GM21619 (cell line): ENCODE results near the gene TSPYL1.
A peak's percentile ranks its signal among the peaks of the same experiment; 100 is the strongest.
"Not testable (repeated sequence)": the region's sequence is repeated elsewhere in the genome, so short reads cannot be mapped to it uniquely, and the experiment has no call there.

Experiments
- ATAC-seq: cut with Tn5 transposase; IDR thresholded peaks from one replicate; pipeline ENCODE4 v1.9.1; 2021; ENCODE audit not compliant: unreplicated experiment

The TSPYL1 gene

GRCh38 chr6:116298973-116299372 lies 19.2 kb upstream of the TSPYL1 start:
- peak; percentile 74 for ATAC-seq

- no peak for ATAC-seq
Observed at GRCh38 chr6:116298273-116298672, 18.5 kb upstream of the TSPYL1 start.

GRCh38 chr6:116292553-116292952 lies 12.8 kb upstream of the TSPYL1 start:
- no peak for ATAC-seq

GRCh38 chr6:116291701-116292396 lies 12.1 kb upstream of the TSPYL1 start:
- ATAC-seq, result no peak

- no peak for ATAC-seq
Observed at GRCh38 chr6:116290799-116291198, 11.1 kb upstream of the TSPYL1 start.

GRCh38 chr6:116289876-116290275 lies 10.1 kb upstream of the TSPYL1 start:
- no peak for ATAC-seq

GRCh38 chr6:116287689-116288282 lies 8.1 kb upstream of the TSPYL1 start:
- peak; percentile 78 for ATAC-seq

- ATAC-seq, result no peak
Observed at GRCh38 chr6:116286773-116287358, 7.1 kb upstream of the TSPYL1 start.

GRCh38 chr6:116284984-116285383 lies 5.3 kb upstream of the TSPYL1 start:
- not testable (repeated sequence) for ATAC-seq

GRCh38 chr6:116283191-116283590 lies 3.5 kb upstream of the TSPYL1 start:
- no peak for ATAC-seq

GRCh38 chr6:116282698-116283097 lies 3.0 kb upstream of the TSPYL1 start:
- no peak for ATAC-seq

- no peak for ATAC-seq
Observed at GRCh38 chr6:116280933-116281316, 1.2 kb upstream of the TSPYL1 start.

GRCh38 chr6:116280161-116280932 lies 617 bp upstream of the TSPYL1 start:
- no peak for ATAC-seq

- peak; percentile 0 for ATAC-seq
Observed at GRCh38 chr6:116278854-116279231, 887 bp downstream of the TSPYL1 start.

GRCh38 chr6:116278481-116278829 lies 1.3 kb downstream of the TSPYL1 start:
- no peak for ATAC-seq

- no peak for ATAC-seq
Observed at GRCh38 chr6:116277124-116277523, 2.6 kb downstream of the TSPYL1 start.

- ATAC-seq, result no peak
Observed at GRCh38 chr6:116271149-116271708, 8.5 kb downstream of the TSPYL1 start.

- peak; percentile 87 for ATAC-seq
Observed at GRCh38 chr6:116268589-116269293, 11.0 kb downstream of the TSPYL1 start.

- peak; percentile 5 for ATAC-seq
Observed at GRCh38 chr6:116267836-116268588, 11.7 kb downstream of the TSPYL1 start.

GRCh38 chr6:116266803-116267202 lies 12.9 kb downstream of the TSPYL1 start:
- no peak for ATAC-seq
